ENCODE results near the gene OR1N1.
A peak's percentile ranks its signal among the peaks of the same experiment; 100 is the strongest.
"Not testable (repeated sequence)": the region's sequence is repeated elsewhere in the genome, so short reads cannot be mapped to it uniquely, and the experiment has no call there.

OR1N1 gene

GRCh38 chr9:122527193-122527592, at the start of gene OR1N1:
OR1N1 (minus strand) TSS chr9:122527293; CDS start chr9:122527293, 0 bp downstream.
- DNase-seq (ENCODE audit: low read depth in 2 of 2), result no peak

GRCh38 chr9:122572456-122572855, 45.4 kb upstream of the OR1N1 start:
- DNase-seq (ENCODE audit: low read depth in 2 of 2), result no peak

- no peak for DNase-seq (ENCODE audit: low read depth in 2 of 2)
Observed at GRCh38 chr9:122567901-122568300, 40.8 kb upstream of the OR1N1 start.

DNA sequence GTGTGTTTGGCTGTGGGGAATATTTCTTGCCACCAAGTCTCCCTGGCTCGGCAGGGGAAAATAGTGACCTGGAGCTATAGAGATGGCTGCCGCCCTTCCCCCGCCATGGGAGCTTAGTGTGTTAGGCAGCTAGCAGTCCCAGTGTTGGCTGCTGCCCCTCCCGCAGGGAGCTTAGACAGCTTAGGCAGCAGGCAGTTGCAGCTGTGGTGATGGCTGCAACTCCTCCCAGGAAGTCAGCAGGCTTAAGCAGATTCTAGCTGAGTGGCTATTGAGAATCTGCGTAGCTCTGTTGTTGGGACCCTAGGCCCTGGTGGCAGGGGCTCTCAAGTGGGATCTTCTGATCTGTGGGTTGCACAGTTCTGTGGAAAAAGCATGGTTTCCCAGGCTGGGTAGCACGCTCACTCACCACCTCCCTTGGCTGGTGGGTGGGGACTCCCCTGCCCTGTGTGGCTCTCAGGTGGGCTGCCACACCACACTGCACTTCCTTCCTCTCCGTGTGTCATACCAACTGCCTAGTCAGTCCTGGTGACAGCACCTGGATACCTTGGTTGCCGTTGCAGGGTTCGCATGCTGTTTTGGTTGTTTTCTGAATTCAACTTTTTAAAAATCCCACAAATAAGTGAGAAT, 35.2 kb upstream of the OR1N1 start:
- peak; percentile 14 to 30 for DNase-seq (ENCODE audit: low read depth in 2 of 2)

- DNase-seq (ENCODE audit: low read depth in 2 of 2), result no peak
Observed at GRCh38 chr9:122561446-122561845, 34.4 kb upstream of the OR1N1 start.

DNA sequence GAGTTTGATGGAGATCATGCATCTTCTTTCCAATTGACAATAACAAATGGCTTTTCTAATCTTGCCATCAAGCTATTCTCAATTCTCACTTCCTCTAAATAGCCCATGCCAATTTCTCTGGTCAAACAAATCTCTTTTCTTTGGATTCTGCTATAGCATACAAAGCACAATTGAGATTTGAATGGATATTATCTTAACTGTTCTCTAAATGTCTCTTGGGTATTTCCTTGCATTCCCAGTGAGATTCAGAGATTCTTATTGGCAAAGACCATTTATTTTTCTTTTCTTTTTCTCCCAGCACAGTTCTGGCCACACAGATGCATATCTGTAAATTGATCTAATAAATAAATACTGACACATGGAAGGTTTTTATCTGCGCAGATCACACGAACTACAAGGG, 25.7 kb upstream of the OR1N1 start, which contains the start of gene OR1N2:
OR1N2 (plus strand) TSS at position 301 of the 400 bp plus-strand sequence. CDS start 100 bp downstream, outside the sequence.
- no peak for DNase-seq (ENCODE audit: low read depth in 2 of 2)

DNA sequence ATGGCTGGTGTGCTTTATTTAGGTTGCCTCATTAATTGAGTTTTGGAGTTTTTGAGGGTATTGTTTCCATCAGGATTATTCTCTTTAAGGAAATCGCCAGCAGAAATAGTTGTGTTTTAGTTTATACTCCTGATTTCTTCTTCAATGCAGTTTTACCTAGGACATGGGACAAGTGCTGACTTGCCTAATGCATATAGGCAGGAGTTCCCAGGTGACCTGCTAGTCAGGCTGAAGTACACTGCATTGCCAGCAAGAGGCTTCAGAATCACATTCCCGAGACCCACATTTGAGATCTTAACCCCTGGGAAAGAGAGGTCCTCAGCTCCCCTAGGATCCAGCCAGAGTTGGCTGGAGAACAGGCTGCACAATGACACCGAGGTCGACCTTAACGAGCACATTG, 24.3 kb upstream of the OR1N1 start:
- DNase-seq (ENCODE audit: low read depth in 2 of 2), result no peak

DNA sequence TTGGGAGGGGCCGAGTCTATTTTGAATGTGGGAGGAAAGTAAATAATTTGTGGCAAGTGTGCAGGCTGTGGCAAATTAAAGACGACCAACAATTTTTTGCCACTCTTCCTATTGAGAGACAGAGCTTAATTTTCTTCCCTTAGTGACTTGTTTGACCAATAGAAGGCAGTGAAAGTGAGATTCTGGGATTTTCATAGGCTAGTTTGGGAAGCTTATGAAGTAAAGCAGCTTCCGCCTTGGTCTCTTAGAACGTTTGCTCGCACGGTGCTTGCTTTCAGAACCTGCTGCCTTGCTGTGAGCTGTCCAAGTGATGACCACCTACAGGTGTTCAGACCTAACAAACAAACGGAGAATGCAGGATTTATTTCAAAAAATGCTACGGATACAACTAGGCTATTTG, 19.1 kb upstream of the OR1N1 start:
- no peak for DNase-seq (ENCODE audit: low read depth in 2 of 2)

DNA sequence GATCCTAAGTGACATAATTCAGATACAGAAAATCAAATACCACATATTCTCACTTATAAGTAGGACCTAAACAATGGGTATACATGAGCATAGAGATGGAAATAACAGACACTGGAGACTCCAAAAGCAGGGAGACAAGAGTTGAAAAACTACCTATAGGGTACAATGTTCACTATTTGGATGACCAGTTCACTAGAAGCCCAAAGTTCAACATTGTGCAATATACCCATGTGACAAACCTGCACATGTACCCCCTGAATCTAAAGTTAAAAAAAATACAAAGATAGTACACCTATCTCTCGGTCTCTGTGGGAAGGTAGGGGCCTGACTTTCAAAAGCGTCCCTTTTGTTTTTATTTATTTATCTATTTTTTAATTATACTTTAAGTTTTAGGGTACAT, 11.7 kb upstream of the OR1N1 start:
- DNase-seq (ENCODE audit: low read depth in 2 of 2), result no peak

DNA sequence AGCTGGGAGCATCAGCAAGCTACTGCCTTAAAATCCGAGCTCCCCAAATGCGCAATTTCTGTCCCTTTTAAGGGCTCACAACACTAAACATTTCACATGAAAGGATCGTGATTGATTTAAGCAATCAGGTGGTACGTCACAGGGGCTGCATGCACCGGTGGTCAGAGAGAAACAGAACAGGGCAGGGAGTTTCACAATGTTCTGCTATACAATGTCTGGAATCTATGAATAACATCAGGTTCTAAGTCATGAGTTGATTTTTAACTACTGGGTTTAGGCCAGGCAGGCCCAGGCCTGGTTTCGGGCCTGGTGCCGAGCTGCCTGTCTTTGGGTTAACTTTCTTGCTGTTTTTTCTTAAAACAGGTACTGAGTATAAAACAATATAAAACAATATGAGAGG, 10.0 kb upstream of the OR1N1 start:
- DNase-seq (ENCODE audit: low read depth in 2 of 2), result not testable (repeated sequence)

DNA sequence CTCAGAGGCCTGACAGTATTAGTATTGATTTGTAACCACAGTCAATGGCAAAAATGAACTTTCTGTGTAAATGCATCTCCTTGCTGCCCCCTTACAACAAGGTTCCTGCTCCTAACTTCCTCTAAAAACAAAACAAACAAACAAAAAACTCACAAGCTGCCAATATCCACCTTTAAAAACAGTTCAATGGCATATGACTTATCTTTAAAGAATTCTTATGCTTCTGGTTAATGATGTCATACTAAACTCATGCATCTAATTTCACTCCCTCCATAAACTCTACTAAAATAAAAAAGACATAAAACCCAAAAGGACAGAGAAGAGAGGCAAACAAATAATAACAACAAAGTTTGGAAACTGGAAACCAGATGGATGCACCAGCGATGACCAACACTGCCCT, 9.0 kb upstream of the OR1N1 start:
- DNase-seq (ENCODE audit: low read depth in 2 of 2), result no peak

GRCh38 chr9:122531157-122531556, 4.1 kb upstream of the OR1N1 start:
- DNase-seq (ENCODE audit: low read depth in 2 of 2), result not testable (repeated sequence)

DNA sequence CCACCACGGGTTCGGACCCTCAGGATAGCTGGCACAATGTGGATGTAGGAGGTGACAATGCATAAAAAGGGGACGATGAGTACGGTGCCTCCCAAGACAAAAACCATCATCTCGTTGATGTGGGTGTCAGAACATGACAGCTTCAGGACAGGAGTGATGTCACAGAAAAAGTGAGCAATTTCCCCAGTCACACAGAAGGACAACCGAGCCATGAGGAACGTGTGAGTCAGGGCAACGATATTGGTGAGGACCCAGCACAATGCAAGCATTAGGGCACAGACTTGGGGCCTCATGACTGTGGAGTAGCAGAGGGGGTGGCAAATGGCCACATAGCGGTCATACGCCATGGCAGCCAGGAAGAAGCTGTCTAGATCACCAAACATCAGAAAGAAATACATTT, 491 bp downstream of the OR1N1 start:
- peak in 1 of 2 donors; percentile 3 for DNase-seq (ENCODE audit: low read depth in 2 of 2)

DNA sequence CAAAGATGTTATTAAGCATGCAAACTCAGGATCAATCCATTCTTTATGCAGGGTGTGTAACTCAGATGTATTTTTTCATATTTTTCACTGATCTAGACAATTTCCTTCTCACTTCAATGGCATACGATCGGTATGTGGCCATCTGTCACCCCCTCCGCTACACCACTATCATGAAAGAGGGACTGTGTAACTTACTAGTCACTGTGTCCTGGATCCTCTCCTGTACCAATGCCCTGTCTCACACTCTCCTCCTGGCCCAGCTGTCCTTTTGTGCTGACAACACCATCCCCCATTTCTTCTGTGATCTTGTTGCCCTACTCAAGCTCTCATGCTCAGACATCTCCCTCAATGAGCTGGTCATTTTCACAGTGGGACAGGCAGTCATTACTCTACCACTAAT, 7.7 kb downstream of the OR1N1 start:
- DNase-seq (ENCODE audit: low read depth in 2 of 2), result no peak

GRCh38 chr9:122518841-122519240, 8.3 kb downstream of the OR1N1 start, which contains the start of gene OR1J4:
OR1J4 (plus strand) TSS chr9:122519141; CDS start chr9:122519141, 0 bp downstream.
- DNase-seq (ENCODE audit: low read depth in 2 of 2), result no peak

DNA sequence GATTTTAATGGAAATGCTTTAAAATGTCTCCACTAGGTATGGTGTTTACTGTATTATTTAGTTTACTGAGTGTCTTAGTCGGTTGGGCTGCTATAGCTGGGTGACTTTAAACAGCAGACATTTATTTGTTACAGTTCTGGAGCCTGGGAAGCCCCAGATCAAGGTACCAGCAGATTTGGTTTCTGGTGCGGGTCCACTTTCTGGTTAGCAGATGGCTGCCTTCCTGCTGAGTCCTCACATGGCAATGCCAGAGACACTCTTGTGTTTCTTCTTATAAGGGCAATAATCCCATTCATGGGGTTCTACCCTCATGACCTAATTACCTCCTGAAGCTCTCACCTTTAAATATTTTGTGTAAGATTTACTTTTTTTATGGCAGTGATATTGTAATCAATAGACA, 8.9 kb downstream of the OR1N1 start:
- DNase-seq (ENCODE audit: low read depth in 2 of 2), result no peak

DNA sequence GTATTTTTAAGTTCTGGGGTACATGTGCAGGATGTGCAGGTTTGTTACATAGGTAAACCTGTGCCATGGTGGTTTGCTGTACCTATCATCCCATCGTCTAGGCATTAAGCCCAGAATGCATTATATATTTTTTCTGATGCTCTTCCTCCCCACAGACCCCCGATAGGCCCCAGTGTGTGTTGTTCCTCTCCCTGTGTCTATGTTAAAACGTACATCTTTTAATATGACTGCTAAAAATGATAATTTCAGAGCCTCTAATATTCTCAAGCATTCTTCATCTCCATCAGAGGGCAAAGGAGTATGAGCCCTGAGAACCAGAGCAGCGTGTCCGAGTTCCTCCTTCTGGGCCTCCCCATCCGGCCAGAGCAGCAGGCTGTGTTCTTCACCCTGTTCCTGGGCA, 16.6 kb downstream of the OR1N1 start, which contains the start of gene OR1J2:
OR1J2 (plus strand) TSS at position 301 of the 400 bp plus-strand sequence; CDS start at position 301, 0 bp downstream.
- no peak for DNase-seq (ENCODE audit: low read depth in 2 of 2)

DNA sequence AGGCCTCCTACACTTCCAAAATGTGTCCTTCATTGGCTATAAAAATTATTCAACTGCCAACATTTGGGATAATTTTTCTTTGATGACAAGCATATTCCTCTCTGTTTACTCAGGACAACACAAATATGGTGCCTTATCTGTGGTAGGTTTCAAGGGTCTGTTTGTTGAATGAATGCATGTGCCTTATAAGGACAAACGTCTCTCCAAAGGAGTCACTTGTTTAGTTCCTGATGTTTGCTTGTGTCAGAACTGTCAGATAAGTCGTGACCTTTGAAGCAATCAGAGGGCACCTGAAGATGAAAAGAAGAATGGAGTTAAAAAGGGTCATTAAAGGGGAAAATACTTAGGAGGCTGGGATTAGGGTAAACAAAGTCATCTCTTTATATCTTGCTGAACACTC, 20.1 kb downstream of the OR1N1 start:
- DNase-seq (ENCODE audit: low read depth in 2 of 2), result no peak

GRCh38 chr9:122498883-122499288, 28.2 kb downstream of the OR1N1 start:
- no peak for DNase-seq (ENCODE audit: low read depth in 2 of 2)

GRCh38 chr9:122479062-122479461, 48.0 kb downstream of the OR1N1 start:
- DNase-seq (ENCODE audit: low read depth in 2 of 2), result no peak

GRCh38 chr9:122477826-122478225, 49.3 kb downstream of the OR1N1 start, which contains the start of gene OR1J1:
OR1J1 (minus strand) TSS chr9:122477926; CDS start chr9:122477926, 0 bp downstream.
- no peak for DNase-seq (ENCODE audit: low read depth in 2 of 2)

- DNase-seq (ENCODE audit: low read depth in 2 of 2), result no peak
Observed at GRCh38 chr9:122477346-122477745, 49.7 kb downstream of the OR1N1 start.

Measured in stimulated activated CD8-positive, alpha-beta memory T cell treated with anti-CD3 and anti-CD28 coated beads, Interleukin-2, amount 100 ng/mL, for 48 hours (primary cell).